Fibroblast of mammary gland (primary cell): ENCODE measurements around the gene SORCS1.

Experiments used
- DNase-seq: peaks from one replicate; pipeline ENCODE4 v3.0.0-alpha.2; 2010; ENCODE audit warnings: low read depth
- H3K4me3 ChIP-seq: 2 replicates; pipeline ENCODE4 v1.5.1; 2011; ENCODE audit warnings: low read depth, mild to moderate bottlenecking, low read length, moderate library complexity; ENCODE audit not compliant: control insufficient read depth
- TF ChIP-seq, protein P1 (sequence below): conservative IDR thresholded peaks from 2 replicates; pipeline ENCODE4 v1.5.1; 2011; ENCODE audit warnings: low read depth, low read length, inconsistent platforms; ENCODE audit not compliant: control insufficient read depth, insufficient read depth

The SORCS1 gene

DNA sequence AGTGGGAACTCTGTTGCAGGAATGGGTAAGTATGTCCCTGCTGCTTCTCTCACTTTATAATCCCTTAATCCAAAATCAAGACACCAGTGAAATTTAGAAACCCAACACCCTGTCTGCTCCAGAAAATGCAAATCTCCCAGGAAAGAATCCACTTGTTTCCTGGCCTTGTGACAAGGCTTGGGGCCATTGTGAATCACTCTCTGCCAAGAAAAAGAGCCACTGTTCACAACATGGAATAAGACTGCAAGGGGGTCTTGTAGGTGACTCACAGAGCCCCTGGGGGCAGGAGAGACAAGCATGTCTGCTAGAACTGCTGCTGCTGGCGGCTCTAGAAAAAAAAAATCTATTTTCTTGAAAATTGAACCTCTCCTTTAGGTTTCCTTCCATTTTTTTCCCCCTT lies 191.2 kb downstream of the SORCS1 start:
- DNase-seq = no peak
- H3K4me3 ChIP-seq = no peak overlapping the region
- TF ChIP-seq, protein P1, sequence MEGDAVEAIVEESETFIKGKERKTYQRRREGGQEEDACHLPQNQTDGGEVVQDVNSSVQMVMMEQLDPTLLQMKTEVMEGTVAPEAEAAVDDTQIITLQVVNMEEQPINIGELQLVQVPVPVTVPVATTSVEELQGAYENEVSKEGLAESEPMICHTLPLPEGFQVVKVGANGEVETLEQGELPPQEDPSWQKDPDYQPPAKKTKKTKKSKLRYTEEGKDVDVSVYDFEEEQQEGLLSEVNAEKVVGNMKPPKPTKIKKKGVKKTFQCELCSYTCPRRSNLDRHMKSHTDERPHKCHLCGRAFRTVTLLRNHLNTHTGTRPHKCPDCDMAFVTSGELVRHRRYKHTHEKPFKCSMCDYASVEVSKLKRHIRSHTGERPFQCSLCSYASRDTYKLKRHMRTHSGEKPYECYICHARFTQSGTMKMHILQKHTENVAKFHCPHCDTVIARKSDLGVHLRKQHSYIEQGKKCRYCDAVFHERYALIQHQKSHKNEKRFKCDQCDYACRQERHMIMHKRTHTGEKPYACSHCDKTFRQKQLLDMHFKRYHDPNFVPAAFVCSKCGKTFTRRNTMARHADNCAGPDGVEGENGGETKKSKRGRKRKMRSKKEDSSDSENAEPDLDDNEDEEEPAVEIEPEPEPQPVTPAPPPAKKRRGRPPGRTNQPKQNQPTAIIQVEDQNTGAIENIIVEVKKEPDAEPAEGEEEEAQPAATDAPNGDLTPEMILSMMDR = no peak

DNA sequence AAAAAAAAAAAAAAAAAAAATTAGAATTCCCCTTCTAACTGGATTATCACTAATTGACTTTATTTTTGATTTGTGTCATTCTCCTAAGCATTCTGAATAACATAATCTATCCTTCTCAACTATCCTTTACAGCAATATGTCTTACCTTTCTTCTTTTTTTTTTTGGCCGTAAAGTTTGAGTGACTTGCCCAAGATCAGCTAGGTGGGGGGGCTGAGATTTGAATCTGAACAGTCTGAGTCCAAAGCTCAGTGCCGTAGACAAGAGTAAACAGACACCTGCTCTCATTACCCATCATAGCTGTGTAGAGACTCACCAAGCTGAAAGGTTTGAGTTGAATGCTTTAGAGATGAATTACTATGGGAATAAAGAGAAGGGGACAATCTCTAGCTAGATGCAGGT lies 192.1 kb downstream of the SORCS1 start:
- TF ChIP-seq, protein P1 = no peak
- H3K4me3 ChIP-seq = no peak overlapping the region
- no peak for DNase-seq

DNA sequence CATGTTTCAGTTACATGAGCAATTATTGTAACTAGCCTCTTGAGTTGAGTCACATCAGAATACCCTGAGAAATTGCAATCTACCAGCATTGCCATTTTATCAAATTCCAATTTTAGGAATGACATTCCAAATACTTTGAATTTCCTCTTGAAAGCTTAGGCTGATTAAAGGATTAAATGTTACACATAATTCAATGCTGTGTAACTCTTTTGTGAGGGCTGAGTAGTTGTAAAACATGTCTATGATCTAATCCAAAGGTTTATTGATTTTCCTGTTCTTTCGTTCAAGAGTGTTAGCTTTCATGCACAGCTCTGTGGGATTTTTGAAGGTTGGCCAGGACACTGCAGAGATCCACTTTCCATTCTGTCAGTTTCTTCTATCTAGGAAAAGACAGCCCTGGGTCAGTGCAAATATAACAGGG lies 193.1 kb downstream of the SORCS1 start:
- TF ChIP-seq, protein P1 = no peak
- no peak for DNase-seq
- H3K4me3 ChIP-seq = no peak overlapping the region

DNA sequence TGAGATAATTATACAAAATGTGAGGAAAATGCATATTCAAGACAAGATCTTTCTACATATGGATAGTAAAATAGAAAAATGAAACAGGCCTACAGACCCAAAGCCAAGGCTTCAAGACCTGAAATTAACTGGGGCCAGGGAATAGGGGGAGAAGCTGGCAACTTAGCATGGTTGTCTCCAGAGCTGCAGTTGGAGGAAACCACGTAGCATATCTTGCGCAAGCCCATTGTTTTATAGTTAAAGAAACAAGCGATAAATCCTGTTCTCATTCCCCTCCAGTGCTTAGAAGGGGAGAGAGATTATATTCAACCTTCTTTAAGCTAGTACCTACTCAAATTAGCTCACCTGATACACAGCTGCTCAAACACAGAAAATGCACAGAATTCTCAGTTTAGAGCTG lies 197.1 kb downstream of the SORCS1 start:
- DNase-seq = no peak
- TF ChIP-seq, protein P1 = no peak
- no peak overlapping the region for H3K4me3 ChIP-seq

DNA sequence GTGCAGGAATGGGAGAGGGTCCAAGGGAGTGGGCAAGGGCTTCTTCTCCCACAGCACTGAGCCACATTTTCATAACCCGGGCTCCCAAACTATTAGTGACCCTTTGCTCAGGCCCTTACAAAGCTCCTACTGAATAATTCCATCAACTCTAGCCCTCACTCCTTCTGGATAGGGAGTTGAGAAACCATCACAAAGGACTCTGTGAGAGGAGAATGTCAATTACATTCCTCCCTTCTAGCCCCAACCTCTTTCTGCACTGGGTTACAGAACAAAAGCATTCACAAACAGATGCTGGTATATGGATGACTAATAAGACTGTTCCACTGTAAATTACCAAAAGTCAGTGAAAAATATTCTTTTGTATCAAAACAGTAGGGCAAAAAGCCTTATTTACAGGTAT lies 203.7 kb downstream of the SORCS1 start:
- H3K4me3 ChIP-seq = no peak overlapping the region
- TF ChIP-seq, protein P1 = no peak
- no peak for DNase-seq

DNA sequence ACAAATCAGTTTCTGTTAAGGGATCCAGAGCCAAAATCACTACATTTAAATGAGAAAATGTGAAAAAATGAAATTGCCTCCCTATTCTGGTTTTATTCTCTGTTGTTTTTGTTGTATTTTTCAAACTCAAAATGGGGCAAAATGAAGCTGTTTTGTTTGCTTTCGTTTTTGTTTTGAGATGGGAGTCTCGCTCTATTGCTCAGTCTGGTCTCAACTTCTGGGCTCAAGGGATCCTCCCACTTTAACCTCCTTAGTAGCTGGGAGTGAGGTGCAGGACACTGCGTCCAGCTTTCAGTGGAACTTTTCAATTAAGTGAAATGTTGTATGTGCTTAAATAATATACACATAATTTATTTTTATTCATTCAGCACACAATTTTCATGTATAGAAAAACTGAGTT lies 205.0 kb downstream of the SORCS1 start:
- H3K4me3 ChIP-seq = no peak overlapping the region
- no peak for DNase-seq
- TF ChIP-seq, protein P1 = no peak
